Calu3 (cell line): ENCODE data around the gene CLTCL1. TPM values are rescaled to one million over a fixed set of nuclear protein-coding genes. Genes with fewer than 3 reads are reported as not detected.

Experiments used
- BruUV-seq: library from RNA; stranded (reverse); fragments of 400-500 nt; replicated peaks from 2 replicates; lab custom pipeline; 2021; lab: Mats Ljungman, UMichigan
- CTCF ChIA-PET: fragments of 300-600 bp; sonication (Branson Sonifier 250); formaldehyde crosslinking; loops from one replicate; lab custom pipeline; 2022; ENCODE audit warnings: antibody characterized with exemption; lab: Charles Lee
- DNase-seq: peaks from one replicate; pipeline ENCODE4 v3.0.0; 2022
- H3K27ac Mint-ChIP-seq: one replicate; pipeline ENCODE4 v1.8.0; 2022; ENCODE audit warnings: mixed read lengths; ENCODE audit not compliant: unreplicated experiment
- H3K27me3 Mint-ChIP-seq: one replicate; pipeline ENCODE4 v1.8.0; 2022; ENCODE audit warnings: mixed read lengths; ENCODE audit not compliant: unreplicated experiment
- H3K36me3 Mint-ChIP-seq: one replicate; pipeline ENCODE4 v1.8.0; 2022; ENCODE audit warnings: mild to moderate bottlenecking, moderate library complexity, mixed read lengths; ENCODE audit not compliant: insufficient read depth, unreplicated experiment
- H3K4me1 Mint-ChIP-seq: one replicate; pipeline ENCODE4 v1.8.0; 2022; ENCODE audit warnings: mild to moderate bottlenecking, low read depth, mixed read lengths; ENCODE audit not compliant: unreplicated experiment
- H3K4me3 Mint-ChIP-seq: one replicate; pipeline ENCODE4 v1.8.0; 2022; ENCODE audit warnings: mild to moderate bottlenecking, low read depth, moderate library complexity, mixed read lengths; ENCODE audit not compliant: unreplicated experiment
- H3K9me3 Mint-ChIP-seq: one replicate; pipeline ENCODE4 v1.8.0; 2022; ENCODE audit warnings: low read depth, mixed read lengths; ENCODE audit not compliant: unreplicated experiment
- CTCF ChIP-seq: fragments of 200-600 bp; IDR thresholded peaks from one replicate; pipeline ENCODE4 v1.8.0; 2022; ENCODE audit warnings: antibody characterized with exemption; ENCODE audit not compliant: unreplicated experiment
- intact Hi-C: fragments of 100-400 bp; cut with micrococcal nuclease; formaldehyde crosslinking; loops from one replicate; pipeline ENCODE4 v1.10.0; 2022; ENCODE audit not compliant: unreplicated experiment
- total RNA-seq: library from RNA; stranded (reverse); gene quantifications from 2 replicates; pipeline ENCODE4 v1.2.3, GENCODE V29; 2022

CLTCL1 gene
- total RNA-seq, 1 experiment from 2014 or later = 2.9 TPM

- no peaks in the 10 kb centered on the region for H3K4me1 Mint-ChIP-seq
- no peak for DNase-seq
- H3K9me3 Mint-ChIP-seq = no peaks in the 10 kb centered on the region
- H3K27me3 Mint-ChIP-seq = peaks cover 2% of the 10 kb centered on the region
- intact Hi-C loops = no loop called here
- no peak overlapping the region for H3K27ac Mint-ChIP-seq
- CTCF ChIA-PET = no interaction called here
- TF ChIP-seq CTCF = no peak
- no peaks in the 10 kb centered on the region for H3K36me3 Mint-ChIP-seq
- no TSS peak for BruUV-seq
- H3K4me3 Mint-ChIP-seq = no peak overlapping the region
Measured at GRCh38 chr22:19240813-19241592, 50.5 kb downstream of the CLTCL1 start.

- H3K4me3 Mint-ChIP-seq = no peak overlapping the region
- no peak for DNase-seq
- H3K27me3 Mint-ChIP-seq = peaks cover 17% of the 10 kb centered on the region
- H3K27ac Mint-ChIP-seq = no peak overlapping the region
- H3K9me3 Mint-ChIP-seq = no peaks in the 10 kb centered on the region
- no peak for TF ChIP-seq CTCF
- intact Hi-C loops = no loop called here
- H3K4me1 Mint-ChIP-seq = no peaks in the 10 kb centered on the region
- H3K36me3 Mint-ChIP-seq = no peaks in the 10 kb centered on the region
- no TSS peak for BruUV-seq
- CTCF ChIA-PET = interaction anchor here (0.7 kb wide), 1 partner anchor 14 kb away, joined by 5 read pairs; no protein-coding TSS in a partner anchor
Measured at GRCh38 chr22:19239464-19239863, 52.1 kb downstream of the CLTCL1 start.

DNA sequence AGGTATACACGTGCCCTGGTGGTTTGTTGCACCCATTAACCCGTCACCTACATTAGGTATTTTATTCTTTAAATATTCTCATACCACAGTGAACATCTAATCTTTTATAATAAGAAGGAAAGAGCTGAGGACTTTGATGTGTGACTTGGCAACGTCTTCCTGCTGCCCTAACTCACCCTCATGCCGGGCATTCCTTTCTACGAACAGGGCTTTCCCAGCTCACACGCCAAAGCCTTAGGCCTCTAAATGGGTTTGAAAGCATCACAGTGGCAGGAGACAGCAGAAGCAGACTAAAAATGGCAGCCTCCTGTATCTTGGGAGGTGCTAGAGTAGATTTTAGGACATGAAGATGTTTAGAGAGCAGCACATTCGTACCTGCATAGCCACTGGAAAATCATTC, 52.6 kb downstream of the CLTCL1 start:
- intact Hi-C loops = no loop called here
- H3K27ac Mint-ChIP-seq = no peak overlapping the region
- CTCF ChIA-PET = no interaction called here

GRCh38 chr22:19235874-19236273, 55.6 kb downstream of the CLTCL1 start:
- H3K4me3 Mint-ChIP-seq = no peak overlapping the region
- no peak overlapping the region for H3K27ac Mint-ChIP-seq
- CTCF ChIA-PET = interaction anchor here (0.7 to 0.9 kb wide), 2 partner anchors 12 to 15 kb away, joined by 3 read pairs; no protein-coding TSS in a partner anchor
- peaks cover 24% of the 10 kb centered on the region for H3K27me3 Mint-ChIP-seq
- no peak for TF ChIP-seq CTCF
- no peaks in the 10 kb centered on the region for H3K36me3 Mint-ChIP-seq
- H3K4me1 Mint-ChIP-seq = no peaks in the 10 kb centered on the region
- intact Hi-C loops = no loop called here
- H3K9me3 Mint-ChIP-seq = no peaks in the 10 kb centered on the region
- no TSS peak for BruUV-seq
- no peak for DNase-seq

More for the DNA sequence above, 52.6 kb downstream of the CLTCL1 start:
- Mint-ChIP-seq H3K4me3 (no peak overlapping the region), H3K9me3 (no peaks in the 10 kb centered on the region), H3K36me3 (no peaks in the 10 kb centered on the region), H3K27me3 (peaks cover 23% of the 10 kb centered on the region), H3K4me1 (no peaks in the 10 kb centered on the region)
- TF ChIP-seq CTCF = no peak
- BruUV-seq = no TSS peak
- no peak for DNase-seq
